HG02610 (cell line): Measurements from ENCODE around the gene RPS19.
"Not testable (repeated sequence)": the region's sequence is repeated elsewhere in the genome, so short reads cannot be mapped to it uniquely, and the experiment has no call there.

Source experiments
- ATAC-seq: cut with Tn5 transposase; IDR thresholded peaks from one replicate; pipeline ENCODE4 v1.9.1; 2021; ENCODE audit warnings: mild to moderate bottlenecking, moderate library complexity; ENCODE audit not compliant: unreplicated experiment

RPS19 gene

GRCh38 chr19:41912899-41913537 lies 53.0 kb downstream of the RPS19 start:
- ATAC-seq, result no peak

GRCh38 chr19:41913538-41914423 lies 53.7 kb downstream of the RPS19 start:
- ATAC-seq, result no peak

GRCh38 chr19:41914424-41914834 lies 54.4 kb downstream of the RPS19 start:
- ATAC-seq, result not testable (repeated sequence)

DNA sequence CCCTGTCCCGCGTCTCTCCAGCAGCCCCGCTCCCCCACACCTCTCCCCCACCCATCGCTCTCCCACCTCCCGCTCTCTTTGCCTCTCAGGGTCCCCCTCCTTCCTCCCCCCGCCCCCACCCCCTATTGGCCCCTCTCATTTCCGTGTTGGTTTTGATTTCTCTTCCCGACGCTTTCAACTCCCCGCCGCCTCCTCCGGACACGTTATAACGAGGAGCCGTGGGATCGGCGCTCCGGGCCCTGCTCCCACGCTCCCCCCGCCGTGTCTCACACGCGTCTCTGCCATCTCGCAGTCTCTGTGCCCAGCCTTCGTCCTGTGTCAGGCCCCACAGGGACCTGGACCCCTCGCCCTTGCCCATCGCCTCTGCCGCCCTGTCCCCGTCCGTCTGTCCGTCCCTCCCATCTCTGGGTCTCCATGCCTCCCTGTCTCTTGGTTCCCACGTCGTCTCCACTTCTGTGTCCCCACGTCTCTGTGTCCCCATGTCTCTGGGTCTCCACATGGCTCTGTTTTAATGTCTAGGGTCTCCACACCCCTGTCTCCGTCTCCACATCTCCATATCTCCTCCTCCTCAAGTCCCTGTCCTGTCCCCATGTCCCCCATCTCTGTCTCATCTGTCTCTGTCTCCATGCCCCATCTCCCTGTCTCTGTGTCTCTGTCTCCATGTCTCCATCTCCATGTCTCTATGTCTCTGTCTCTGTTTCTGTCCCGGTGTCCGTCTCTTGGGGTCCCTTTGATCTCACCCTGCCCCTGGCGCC lies 55.1 kb downstream of the RPS19 start:
- ATAC-seq, result no peak

GRCh38 chr19:41915776-41916414 lies 55.8 kb downstream of the RPS19 start:
- no peak for ATAC-seq

GRCh38 chr19:41917676-41918075 lies 57.6 kb downstream of the RPS19 start:
- ATAC-seq, result no peak

DNA sequence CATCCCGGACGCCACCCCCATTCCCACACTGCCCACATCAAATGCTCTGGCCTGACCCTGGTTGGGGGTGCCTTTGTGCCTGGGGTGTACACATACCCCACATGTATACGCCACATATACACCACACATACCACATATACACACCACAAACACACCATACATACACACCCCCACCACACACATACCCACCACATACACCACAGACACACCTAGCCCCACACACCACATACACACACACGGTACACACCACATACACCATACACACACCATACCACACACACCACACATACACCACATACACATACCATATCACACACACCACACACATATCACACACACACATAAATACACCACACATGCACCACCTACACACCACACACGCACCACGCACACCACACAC lies 58.0 kb downstream of the RPS19 start:
- no peak for ATAC-seq

GRCh38 chr19:41918653-41919244 lies 58.7 kb downstream of the RPS19 start:
- no peak for ATAC-seq

GRCh38 chr19:41919948-41920712 lies 60.1 kb downstream of the RPS19 start:
- no peak for ATAC-seq

DNA sequence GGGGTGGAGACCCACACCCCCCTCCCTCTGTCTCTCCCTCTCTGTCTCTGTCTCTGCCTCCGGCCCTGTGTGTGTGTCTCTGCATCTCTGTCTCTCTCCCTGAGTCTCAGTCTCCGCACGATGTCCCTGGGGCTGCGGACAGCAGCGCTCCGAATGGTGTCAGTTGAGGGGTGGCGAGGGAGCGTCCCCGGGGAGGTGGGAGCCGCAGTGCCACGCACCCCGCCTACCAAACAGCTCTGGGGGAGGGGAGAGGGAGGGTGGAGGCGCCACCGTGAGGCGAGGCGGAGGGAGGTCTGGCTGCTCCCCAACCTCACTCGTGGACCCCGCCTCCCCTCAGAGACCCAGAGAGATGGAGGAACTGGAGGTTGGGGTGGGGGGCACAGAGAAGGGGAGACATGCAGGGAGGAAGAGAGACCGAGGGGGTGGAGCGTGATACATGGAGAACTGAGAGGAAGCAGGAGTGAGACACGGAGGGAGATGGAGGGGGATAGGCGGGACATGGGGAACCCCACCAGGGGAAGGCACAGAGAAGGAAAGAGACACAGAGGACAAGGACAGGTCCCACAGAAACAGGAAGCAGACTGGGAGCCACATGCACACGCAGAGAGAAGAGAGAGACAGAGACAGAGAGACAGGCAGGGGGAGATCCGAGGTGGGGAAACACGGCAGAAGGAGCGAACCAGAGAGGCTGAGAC lies 61.0 kb downstream of the RPS19 start:
- no peak for ATAC-seq

DNA sequence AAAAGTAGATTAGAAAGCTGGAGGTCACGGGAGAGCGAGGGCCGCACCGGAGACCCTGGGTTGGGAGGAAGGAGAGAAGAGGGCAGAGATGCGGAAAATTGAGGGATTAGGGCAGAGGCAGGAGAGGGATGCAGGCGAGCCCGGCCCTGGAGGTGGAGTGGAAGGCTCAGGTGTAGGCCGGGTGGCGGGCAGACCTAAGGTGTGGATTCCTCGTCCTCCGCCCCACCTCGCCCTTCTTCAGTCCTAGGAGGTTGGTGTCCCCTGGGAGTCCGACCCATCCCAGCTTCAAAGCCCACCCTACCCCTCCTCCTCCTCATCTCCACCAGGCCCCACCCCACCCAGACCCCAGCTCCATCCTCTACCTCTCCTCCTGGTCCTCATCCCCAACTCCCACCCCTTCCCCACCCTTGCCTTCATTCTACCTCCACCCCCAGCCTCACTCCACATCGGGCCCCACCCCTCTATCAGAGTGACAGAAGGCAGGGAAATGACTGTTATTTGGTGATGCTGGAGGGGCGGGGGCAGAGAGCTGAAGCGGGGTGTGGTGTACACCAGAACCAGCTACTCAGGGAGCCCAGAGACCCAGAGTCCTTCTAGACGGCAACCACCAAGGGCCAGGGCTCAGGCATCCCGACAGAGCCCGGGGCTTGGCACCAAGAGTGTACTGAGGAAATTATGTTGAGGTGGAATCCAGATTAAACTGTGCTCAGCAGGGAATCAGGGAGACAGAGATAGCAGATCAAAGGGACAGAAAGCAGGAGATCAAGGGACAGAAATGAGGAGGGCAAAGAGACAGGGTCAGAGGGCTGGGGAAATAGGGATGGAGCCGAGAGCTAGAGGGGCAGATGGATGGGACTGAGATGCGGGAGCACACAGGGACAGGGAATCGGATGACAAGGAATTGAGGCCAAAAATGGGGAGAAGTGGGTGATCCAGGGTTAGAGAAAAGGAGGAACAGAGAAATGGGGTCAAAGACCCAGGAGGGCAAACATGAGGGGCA lies 61.8 kb downstream of the RPS19 start:
- ATAC-seq, result no peak
